Breast epithelium (tissue), 3 donors: ENCODE results near the gene VANGL2.

Experiments
- CTCF ChIP-seq, 3 donors: fragments of 450-650 bp; IDR thresholded peaks; one replicate each; pipeline ENCODE4 v1.5.1; 2016 to 2017; ENCODE audit warnings: antibody characterized with exemption in 3 of 3, mild to moderate bottlenecking in 3 of 3, moderate library complexity in 3 of 3
- POLR2AphosphoS5 ChIP-seq, 3 donors: sonication (generic); formaldehyde crosslinking; IDR thresholded peaks; one replicate each; pipeline ENCODE4 v1.6.1; 2017; ENCODE audit warnings: antibody characterized with exemption in 3 of 3

- TF ChIP-seq POLR2AphosphoS5 (IDR thresholded peaks at IDR 0.05) (no peak), CTCF (IDR thresholded peaks at IDR 0.05) (no peak)
Measured at GRCh38 chr1:160423966-160424365, 23.6 kb downstream of the VANGL2 start.
